Islet precursor cell (in vitro differentiated cells): ENCODE data around the gene RGS7BP.
"Not testable (repeated sequence)": the region's sequence is repeated elsewhere in the genome, so short reads cannot be mapped to it uniquely, and the experiment has no call there.

Experiments
- DNase-seq: peaks from one replicate; pipeline ENCODE4 v3.0.0-alpha.2; 2018

Gene RGS7BP

DNA sequence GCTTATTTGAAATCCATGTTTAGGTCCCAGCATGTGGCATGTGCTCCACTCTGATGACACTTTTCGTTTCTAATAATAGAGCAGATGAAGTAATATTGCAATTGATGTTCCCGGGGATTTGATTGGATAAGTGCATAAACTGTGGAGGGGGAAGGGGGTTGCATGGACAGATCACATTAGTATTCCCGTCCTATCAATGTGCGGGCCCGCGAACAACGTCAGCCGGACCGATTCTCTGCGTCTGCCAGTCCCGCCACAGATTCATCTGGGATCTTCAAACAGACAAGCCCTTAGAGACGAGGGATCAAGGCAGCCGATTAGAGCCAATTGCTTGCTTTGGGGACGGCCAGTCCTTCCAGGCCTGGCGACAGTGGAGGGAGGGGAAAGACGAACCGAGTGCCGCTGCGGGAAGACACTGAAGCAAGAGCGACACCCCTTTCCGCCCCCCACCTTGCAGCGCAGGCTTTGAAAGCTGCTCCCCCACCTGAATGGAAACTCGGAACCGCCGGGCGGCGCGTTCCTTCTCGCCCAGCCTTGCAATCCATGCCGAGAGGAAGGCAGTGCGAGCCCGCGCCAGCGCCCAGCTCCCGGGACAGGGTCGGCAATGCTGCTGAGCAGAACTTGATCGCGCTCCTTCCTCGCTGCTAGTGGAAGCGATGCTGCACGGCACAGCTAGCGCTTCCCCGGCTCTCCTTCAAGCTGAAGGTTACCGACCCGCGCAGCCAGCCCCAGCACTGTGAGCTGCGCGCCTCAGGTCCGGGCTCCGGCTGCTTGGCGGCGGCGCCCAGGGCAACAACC lies at the start of gene RGS7BP:
Gene RGS7BP (plus strand): TSS at position 247 of the 798 bp plus-strand sequence. CDS start 610 bp downstream, outside the sequence.
- DNase-seq = peak; percentile 82

GRCh38 chr5:64457846-64458245 lies 48.0 kb upstream of the RGS7BP start:
- DNase-seq = no peak

DNA sequence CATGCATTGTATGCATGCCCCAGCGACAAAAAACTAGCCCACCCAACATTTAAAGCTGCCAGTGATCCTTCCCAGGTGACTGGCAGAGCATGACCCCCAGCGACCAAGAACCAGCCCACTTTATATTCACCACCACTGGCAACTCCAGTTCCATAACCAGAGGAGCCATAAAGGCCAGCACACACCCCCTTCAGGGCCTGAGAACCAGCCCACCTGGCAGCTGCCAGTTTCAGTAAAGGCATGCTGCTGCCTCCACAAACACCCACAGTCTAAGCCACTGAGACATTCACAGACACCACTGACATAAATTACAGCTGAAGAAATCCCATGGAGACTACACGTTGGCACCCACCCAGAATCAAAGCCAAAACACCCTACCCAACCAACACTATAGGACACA lies 46.9 kb upstream of the RGS7BP start:
- DNase-seq = no peak

DNA sequence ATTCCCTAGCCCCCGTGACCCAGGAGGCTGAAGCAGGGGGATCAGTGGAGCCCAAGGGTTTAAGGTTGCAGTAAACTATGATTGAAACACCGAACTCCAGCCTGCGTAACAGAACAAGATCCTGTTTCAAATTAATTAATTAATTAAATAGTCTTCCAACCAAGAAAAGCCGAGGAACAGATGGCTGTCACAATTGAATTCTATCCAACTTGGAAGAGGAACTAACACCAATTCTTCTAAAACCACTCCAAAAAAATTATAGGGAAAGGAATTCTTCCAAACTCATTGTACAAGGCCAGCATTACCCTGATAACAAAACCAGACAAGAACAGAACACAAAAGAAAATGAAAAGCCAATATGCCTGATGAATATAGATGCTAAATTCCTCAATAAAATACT lies 43.4 kb upstream of the RGS7BP start:
- DNase-seq = no peak

- no peak for DNase-seq
These were observed 19.7 kb upstream of the RGS7BP start for GRCh38 chr5:64486163-64486562.

DNA sequence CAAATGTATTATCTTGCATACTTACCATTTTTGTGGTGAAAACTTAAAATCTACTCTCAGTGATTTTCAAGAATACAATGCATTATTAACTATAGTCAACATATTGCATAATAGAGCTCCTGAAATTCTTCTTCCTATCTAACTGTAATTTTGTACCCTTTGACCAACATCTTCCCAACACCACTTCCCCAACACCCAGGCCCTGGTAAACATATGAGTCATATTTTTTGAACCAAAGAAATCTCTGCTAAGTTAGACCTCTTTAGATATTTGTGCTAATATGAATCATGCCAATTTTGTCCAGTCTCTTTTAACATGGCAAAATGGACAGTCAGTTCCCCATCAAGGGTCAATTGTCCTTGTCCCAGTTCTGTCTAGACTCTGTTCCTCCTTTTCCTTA lies 18.5 kb upstream of the RGS7BP start:
- no peak for DNase-seq

- DNase-seq = no peak
These were observed 16.0 kb upstream of the RGS7BP start for GRCh38 chr5:64489857-64490256.

- peak; percentile 83 for DNase-seq
These were observed 8.4 kb upstream of the RGS7BP start for GRCh38 chr5:64497386-64497785.

GRCh38 chr5:64502196-64502595 lies 3.6 kb upstream of the RGS7BP start:
- no peak for DNase-seq

DNA sequence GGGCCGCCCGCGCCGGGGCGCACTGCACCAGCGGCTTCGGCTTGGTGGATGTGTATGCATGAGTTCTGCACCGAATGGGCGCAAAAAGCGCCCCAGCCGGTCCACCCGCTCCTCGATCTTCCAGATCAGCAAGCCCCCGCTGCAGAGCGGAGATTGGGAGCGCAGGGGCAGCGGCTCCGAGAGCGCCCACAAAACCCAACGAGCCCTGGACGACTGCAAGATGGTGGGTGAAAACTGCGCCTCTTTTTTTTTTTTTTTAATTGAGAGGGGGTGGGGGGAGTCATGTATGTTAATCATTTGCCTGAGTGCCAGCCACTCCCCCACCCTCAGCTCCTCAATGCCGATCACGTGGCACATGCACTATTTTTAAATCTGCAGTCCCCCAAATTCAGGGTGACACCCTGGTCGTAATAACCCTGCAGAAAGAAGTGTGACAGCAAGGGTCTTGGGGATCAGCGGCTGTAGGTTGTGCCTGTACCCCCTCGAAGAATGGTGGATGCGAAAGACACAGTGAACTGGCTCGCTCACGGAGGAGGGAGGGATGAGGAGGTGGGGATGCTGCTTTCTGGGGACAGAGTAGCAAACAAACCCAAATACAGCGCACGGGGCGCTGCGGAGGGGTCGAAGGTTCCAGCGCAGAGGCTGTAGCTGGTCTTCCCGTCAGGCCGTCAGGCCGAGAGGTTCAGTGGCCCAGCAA lies 900 bp downstream of the RGS7BP start:
- DNase-seq = no peak

GRCh38 chr5:64507264-64507605 lies 1.4 kb downstream of the RGS7BP start:
- no peak for DNase-seq

- DNase-seq = no peak
These were observed 4.0 kb downstream of the RGS7BP start for GRCh38 chr5:64509828-64510227.

GRCh38 chr5:64513492-64513891 lies 7.7 kb downstream of the RGS7BP start:
- DNase-seq = no peak

GRCh38 chr5:64514612-64515011 lies 8.8 kb downstream of the RGS7BP start:
- no peak for DNase-seq

GRCh38 chr5:64516216-64516615 lies 10.4 kb downstream of the RGS7BP start:
- no peak for DNase-seq

- DNase-seq = no peak
These were observed 13.0 kb downstream of the RGS7BP start for GRCh38 chr5:64518793-64519192.

DNA sequence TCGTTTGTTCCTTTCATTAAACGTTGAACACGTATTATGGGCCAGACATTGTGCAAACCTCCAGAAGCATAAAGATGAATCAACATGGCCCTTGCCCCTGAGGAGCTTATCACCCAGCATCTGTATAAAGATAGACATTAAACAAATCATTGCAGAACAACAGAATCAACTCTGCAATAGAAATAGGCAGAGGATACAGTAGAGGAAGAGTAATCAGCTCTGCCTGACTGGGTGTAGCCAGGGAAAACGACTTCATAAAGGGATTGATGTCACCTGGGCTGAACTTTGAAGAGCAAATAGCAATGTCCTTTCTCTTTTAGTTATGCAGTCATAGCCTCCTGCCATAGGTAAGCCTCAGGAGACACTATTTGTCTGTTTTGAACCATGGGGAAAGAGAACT lies 13.4 kb downstream of the RGS7BP start:
- no peak for DNase-seq

- no peak for DNase-seq
These were observed 21.1 kb downstream of the RGS7BP start for GRCh38 chr5:64526734-64527439.

- DNase-seq = no peak
These were observed 24.3 kb downstream of the RGS7BP start for GRCh38 chr5:64530076-64530475.

DNA sequence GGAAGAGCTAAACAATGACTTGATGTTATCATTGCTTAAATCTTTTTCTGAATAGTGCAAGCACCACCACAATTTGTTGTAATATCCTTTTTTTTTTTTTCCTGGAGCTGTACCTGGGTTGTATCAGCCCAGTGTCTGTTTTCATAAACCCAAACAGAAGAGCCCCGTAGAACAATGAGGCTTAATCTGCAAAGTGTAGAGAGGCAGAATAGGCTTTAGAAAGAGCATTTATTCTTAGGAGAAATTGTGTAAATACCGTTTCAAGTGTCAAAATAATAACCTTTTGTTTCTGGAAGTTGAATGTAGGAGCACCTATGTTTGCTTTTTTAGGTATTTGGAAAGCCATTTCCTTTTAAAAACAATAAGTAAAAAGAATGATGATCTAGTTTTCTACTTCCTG lies 26.4 kb downstream of the RGS7BP start:
- DNase-seq = no peak

GRCh38 chr5:64532657-64533056 lies 26.8 kb downstream of the RGS7BP start:
- no peak for DNase-seq

DNA sequence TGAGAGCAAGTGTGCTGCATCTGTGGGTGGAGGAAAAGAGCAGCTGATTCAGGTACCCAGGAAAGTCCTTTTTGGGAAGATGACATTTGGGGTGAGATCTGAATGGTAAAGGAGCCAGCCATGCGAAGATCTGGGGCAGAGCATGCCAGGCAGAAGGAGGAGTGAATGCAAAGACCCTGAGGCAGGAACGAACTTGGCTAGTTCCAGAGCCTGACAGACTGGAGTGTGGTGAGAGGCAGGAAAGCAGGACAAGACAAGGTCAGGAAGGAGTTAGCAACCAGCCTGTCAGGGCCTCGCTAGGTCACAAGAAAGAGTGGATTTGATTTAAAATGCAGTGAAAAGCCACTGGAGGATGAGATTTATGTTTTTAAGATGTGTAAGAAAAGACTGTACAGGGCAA lies 28.2 kb downstream of the RGS7BP start:
- peak; percentile 62 for DNase-seq

DNA sequence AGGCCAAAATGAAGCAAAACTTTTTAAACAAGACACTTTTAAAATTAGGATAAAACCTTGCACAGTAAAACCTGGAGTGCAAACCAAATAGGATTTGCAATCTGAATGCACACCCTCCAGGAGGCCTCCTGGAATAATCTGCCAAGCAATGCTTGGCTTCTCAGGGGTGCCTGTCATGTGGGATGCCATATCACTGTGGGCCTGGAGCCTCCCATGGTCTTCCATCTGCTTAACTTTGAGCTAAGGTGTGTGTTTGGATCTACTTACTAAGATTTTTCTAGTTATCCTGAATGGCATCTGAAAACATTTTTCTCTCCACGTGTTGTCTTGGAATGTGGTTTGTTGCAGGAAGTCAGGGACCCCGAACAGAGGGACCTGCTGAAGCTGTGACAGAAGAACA lies 52.1 kb downstream of the RGS7BP start:
- DNase-seq = no peak

DNA sequence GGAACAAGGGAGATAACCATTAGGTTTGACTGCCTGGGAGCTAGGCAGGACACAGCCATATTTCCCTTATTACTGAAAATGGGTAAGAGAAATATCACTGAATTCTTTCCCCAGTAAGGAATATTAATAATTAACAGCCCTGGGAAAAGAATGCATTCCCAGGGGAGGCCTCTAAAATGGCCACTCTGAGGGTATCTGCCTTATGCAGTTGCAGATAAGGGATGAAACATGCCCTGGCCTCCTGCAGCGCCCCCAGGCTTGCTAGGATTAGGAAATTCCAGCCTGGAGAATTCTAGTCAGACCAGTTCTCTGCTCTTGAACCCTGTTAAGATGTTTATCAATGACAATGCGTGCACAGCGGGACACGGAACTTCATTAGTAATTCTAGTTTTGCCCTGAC lies 52.8 kb downstream of the RGS7BP start:
- DNase-seq = not testable (repeated sequence)
